Hematopoietic multipotent progenitor cell treated with erythropoietin and hydrocortisone succinate and interleukin-3 and kit ligand, for 6 days (in vitro differentiated cells): ENCODE measurements around the gene ANKRD30B.
"Not testable (repeated sequence)": the region's sequence is repeated elsewhere in the genome, so short reads cannot be mapped to it uniquely, and the experiment has no call there.

ENCODE experiments used
- DNase-seq: peaks from one replicate; pipeline ENCODE4 v3.0.0-alpha.2; 2015

The ANKRD30B gene, protein sequence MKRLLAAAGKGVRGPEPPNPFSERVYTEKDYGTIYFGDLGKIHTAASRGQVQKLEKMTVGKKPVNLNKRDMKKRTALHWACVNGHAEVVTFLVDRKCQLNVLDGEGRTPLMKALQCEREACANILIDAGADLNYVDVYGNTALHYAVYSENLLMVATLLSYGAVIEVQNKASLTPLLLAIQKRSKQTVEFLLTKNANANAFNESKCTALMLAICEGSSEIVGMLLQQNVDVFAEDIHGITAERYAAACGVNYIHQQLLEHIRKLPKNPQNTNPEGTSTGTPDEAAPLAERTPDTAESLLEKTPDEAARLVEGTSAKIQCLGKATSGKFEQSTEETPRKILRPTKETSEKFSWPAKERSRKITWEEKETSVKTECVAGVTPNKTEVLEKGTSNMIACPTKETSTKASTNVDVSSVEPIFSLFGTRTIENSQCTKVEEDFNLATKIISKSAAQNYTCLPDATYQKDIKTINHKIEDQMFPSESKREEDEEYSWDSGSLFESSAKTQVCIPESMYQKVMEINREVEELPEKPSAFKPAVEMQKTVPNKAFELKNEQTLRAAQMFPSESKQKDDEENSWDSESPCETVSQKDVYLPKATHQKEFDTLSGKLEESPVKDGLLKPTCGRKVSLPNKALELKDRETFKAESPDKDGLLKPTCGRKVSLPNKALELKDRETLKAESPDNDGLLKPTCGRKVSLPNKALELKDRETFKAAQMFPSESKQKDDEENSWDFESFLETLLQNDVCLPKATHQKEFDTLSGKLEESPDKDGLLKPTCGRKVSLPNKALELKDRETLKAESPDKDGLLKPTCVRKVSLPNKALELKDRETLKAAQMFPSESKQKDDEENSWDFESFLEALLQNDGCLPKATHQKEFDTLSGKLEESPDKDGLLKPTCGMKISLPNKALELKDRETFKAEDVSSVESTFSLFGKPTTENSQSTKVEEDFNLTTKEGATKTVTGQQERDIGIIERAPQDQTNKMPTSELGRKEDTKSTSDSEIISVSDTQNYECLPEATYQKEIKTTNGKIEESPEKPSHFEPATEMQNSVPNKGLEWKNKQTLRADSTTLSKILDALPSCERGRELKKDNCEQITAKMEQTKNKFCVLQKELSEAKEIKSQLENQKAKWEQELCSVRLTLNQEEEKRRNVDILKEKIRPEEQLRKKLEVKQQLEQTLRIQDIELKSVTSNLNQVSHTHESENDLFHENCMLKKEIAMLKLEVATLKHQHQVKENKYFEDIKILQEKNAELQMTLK (N-terminal part only)

DNA sequence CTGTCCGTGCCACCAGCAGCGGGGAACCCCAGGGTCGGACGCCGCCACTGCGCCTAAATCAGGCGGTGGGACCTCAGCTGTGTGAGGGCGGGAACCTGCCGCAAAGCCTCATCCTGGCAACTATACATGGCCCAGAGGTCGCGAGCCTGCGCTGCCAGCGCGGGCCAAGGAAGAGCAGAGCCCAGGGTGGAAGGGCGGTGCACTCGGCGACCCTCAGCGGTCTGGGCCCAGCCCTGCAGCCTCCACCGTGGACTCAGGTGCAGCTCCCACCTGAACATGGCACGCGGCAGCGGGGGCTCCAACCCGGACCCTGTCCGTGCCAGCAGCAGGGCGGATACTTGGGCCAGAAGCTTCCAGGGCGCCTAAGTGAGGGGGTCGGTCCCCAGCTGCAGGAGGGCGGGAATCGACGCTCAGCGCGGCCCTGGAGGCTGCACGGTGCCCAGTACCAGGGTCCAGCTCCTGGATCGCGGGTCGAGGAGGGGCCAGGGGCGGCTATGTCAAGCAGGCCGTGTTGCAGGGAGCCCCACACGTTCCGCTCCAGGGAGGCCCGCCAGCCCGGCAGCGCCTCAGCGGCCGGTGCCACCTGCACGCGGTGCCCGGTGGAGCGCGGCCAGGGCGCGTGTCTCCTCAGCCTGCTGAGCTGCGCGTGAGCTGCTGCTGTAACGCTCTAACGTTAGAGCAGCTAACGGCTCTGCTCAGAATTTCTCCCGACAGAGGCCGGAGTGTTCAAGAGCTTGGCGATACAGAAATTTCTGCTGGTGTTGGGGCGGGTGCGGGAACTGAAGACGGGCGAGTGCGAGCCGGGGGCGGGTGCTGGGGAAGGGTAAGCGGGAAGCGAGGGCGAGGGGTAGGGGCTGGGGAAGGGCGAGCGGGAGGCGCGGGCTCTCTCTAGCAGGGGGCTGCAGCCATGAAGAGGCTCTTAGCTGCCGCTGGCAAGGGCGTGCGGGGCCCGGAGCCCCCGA is at the start of gene ANKRD30B:
ANKRD30B (plus strand) TSS at position 660 of the 962 bp plus-strand sequence; CDS start at position 908, 248 bp downstream.
- no peak for DNase-seq

GRCh38 chr18:14701286-14702040 is 46.5 kb upstream of the ANKRD30B start:
- DNase-seq, result not testable (repeated sequence)

DNA sequence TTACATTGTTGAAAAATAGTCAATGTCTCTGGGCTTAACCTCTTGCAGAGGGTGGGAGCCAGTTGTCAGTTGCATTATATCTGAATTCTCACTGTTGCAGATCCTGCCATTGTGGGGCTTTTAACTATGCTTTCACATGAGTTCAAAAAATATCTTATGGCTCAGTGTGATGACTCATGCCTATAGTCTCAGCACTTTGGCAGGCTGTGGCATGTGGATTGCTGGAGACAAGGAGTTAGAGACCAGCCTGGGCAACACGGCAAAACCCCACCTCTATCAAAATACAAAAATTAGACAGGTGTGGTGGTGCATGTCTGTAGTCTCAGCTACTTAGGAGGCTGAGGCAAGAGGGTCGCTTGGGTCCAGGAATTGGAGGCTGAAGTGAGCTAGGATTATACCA is 38.2 kb upstream of the ANKRD30B start:
- DNase-seq, result not testable (repeated sequence)

- DNase-seq, result not testable (repeated sequence)
Observed at GRCh38 chr18:14721569-14721968, 26.4 kb upstream of the ANKRD30B start.

- DNase-seq, result not testable (repeated sequence)
Observed at GRCh38 chr18:14739056-14739455, 8.9 kb upstream of the ANKRD30B start.

GRCh38 chr18:14746897-14747296 is 1.1 kb upstream of the ANKRD30B start:
- DNase-seq, result no peak

DNA sequence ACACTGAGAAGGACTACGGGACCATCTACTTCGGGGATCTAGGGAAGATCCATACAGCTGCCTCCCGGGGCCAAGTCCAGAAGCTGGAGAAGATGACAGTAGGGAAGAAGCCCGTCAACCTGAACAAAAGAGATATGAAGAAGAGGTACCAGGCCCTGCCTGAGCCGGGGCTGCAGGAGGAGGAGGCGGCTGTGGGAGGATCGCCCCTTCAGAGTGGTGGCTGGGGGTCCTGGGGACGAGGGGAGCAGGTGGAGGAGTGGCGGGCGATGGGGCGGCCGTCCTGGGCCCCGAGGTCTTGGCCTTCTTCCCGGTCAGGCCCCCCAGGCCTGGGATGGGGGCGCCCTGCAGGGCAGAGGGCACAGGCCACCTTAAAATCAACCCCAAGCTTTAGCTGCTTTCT is 524 bp downstream of the ANKRD30B start:
- no peak for DNase-seq

- not testable (repeated sequence) for DNase-seq
Observed at GRCh38 chr18:14763566-14763965, 15.6 kb downstream of the ANKRD30B start.

GRCh38 chr18:14767474-14767873 is 19.5 kb downstream of the ANKRD30B start:
- no peak for DNase-seq

- DNase-seq, result no peak
Observed at GRCh38 chr18:14768241-14768640, 20.3 kb downstream of the ANKRD30B start.

DNA sequence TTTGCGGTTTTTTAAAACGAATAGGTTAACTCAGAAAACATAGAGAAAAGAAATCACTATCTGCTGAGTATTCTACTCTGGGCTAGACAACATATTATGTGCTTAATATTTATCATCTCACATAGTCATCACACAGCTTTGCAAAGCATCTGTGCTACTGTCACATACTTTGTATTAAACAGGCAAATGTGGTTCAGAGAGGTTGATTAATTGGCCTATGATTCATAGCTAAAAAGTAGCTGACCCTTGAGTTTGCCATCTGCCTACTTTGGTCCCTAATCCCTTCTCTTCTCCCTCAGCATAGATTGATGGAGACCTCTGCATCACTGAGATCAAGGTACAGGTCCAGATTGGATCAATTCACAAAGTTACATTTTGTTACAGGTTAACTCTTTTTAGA is 21.4 kb downstream of the ANKRD30B start:
- DNase-seq, result no peak

DNA sequence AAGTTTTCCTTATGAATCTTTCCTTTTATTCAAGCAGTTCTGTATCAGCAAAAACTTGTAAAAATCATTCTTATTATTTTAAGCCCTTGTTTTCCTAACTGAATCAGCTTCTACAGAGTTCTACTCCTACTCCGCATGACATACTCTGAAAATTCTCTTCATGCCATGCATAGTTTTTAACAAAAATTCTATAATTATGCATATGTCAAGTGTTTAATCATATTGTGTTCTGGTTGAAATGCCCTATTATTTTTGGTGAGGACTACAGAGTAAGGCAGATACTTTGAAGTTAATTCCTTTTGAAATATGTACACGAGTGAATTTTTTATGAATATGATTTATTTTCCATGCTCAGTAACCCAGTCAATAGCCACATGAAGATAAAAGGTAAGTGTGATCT is 28.8 kb downstream of the ANKRD30B start:
- DNase-seq, result no peak

DNA sequence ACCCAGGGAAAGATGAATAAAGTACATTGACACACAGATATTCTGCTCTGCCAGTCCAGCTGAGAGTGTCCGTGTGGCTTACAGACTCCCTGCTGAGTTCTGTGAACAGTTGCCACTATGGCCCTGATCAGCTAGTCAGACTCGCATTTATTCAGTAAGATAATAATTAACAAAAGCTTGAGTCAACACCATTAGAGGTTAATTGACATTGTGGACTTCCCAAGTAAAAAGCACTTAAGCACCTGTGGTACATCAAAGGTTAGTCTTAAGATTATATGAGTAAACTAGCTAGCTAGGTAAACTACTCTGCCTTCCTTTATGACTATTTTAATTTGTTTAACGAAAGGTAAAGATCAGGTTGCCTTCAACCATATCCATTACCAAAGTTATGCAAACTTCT is 33.7 kb downstream of the ANKRD30B start:
- no peak for DNase-seq

GRCh38 chr18:14784133-14784532 is 36.2 kb downstream of the ANKRD30B start:
- no peak for DNase-seq

GRCh38 chr18:14796876-14797275 is 48.9 kb downstream of the ANKRD30B start:
- DNase-seq, result not testable (repeated sequence)

- not testable (repeated sequence) for DNase-seq
Observed at GRCh38 chr18:14797969-14798764, 50.2 kb downstream of the ANKRD30B start.

GRCh38 chr18:14811081-14811480 is 63.1 kb downstream of the ANKRD30B start:
- DNase-seq, result not testable (repeated sequence)

- DNase-seq, result not testable (repeated sequence)
Observed at GRCh38 chr18:14826972-14827632, 79.1 kb downstream of the ANKRD30B start.

- DNase-seq, result not testable (repeated sequence)
Observed at GRCh38 chr18:14841607-14842006, 93.6 kb downstream of the ANKRD30B start.
